Measurements from ENCODE around the gene CD247. TPM values are rescaled to one million over a fixed set of nuclear protein-coding genes. Genes with fewer than 3 reads are reported as not detected.
A peak's percentile ranks its signal among the peaks of the same experiment; 100 is the strongest.

Gene CD247
- total and polyA plus RNA-seq, 9 of the 15 experiments (the other 6 are each of a cell fraction or from before 2014, with no cell fraction given) = 0.08 to 0.42 (median 0.28) TPM; not detected in 5

GRCh38 chr1:167387251-167387910 is 130.9 kb downstream of the CD247 start (continued):
- TF ChIP-seq CREB3 (tag; conservative IDR thresholded peaks at IDR 0.05; ENCODE audit: low read depth) (peak; percentile 69; the same call in 1 of the 2 replicates), NFE2L1 (tag; IDR thresholded peaks at IDR 0.05; ENCODE audit: borderline replicate concordance, low read depth) (peak; percentile 47; the same call in 1 of the 2 replicates), MTA3 (IDR thresholded peaks at IDR 0.05; ENCODE audit: borderline replicate concordance) (0 out of 2 replicates have a peak, but pooled peaks have one; percentile 18), PURB (CRISPR knock-in tag; IDR thresholded peaks at IDR 0.05; ENCODE audit: low read depth) (no peak), SMARCA4 (IDR thresholded peaks at IDR 0.05) (0 out of 2 replicates have a peak, but pooled peaks have one; percentile 35), PKNOX1 (IDR thresholded peaks at IDR 0.05) (peak; percentile 35; the same call in 1 of the 2 replicates), JUND (IDR thresholded peaks at IDR 0.05; ENCODE audit: borderline replicate concordance, low read depth, low read length) (no peak), JUND (tag; IDR thresholded peaks at IDR 0.05; ENCODE audit: borderline replicate concordance, low read depth, low read length) (0 out of 3 replicates have a peak, but pooled peaks have one; percentile 16), SAP30 (IDR thresholded peaks at IDR 0.05; ENCODE audit: borderline replicate concordance, insufficient read depth, low read depth, low read length, poor library complexity, severe bottlenecking) (no peak), EP400 (IDR thresholded peaks at IDR 0.05) (peak; percentile 17; the same call in 1 of the 2 replicates), MAFF (IDR thresholded peaks at IDR 0.05; ENCODE audit: low read length) (peak; percentile 93), ZNF316 (IDR thresholded peaks at IDR 0.05) (peak; percentile 99)
- TF ChIP-seq, protein P1, sequence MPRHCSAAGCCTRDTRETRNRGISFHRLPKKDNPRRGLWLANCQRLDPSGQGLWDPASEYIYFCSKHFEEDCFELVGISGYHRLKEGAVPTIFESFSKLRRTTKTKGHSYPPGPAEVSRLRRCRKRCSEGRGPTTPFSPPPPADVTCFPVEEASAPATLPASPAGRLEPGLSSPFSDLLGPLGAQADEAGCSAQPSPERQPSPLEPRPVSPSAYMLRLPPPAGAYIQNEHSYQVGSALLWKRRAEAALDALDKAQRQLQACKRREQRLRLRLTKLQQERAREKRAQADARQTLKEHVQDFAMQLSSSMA (CRISPR knock-in tag; IDR thresholded peaks at IDR 0.05) = no peak
- TF ChIP-seq, protein P2, sequence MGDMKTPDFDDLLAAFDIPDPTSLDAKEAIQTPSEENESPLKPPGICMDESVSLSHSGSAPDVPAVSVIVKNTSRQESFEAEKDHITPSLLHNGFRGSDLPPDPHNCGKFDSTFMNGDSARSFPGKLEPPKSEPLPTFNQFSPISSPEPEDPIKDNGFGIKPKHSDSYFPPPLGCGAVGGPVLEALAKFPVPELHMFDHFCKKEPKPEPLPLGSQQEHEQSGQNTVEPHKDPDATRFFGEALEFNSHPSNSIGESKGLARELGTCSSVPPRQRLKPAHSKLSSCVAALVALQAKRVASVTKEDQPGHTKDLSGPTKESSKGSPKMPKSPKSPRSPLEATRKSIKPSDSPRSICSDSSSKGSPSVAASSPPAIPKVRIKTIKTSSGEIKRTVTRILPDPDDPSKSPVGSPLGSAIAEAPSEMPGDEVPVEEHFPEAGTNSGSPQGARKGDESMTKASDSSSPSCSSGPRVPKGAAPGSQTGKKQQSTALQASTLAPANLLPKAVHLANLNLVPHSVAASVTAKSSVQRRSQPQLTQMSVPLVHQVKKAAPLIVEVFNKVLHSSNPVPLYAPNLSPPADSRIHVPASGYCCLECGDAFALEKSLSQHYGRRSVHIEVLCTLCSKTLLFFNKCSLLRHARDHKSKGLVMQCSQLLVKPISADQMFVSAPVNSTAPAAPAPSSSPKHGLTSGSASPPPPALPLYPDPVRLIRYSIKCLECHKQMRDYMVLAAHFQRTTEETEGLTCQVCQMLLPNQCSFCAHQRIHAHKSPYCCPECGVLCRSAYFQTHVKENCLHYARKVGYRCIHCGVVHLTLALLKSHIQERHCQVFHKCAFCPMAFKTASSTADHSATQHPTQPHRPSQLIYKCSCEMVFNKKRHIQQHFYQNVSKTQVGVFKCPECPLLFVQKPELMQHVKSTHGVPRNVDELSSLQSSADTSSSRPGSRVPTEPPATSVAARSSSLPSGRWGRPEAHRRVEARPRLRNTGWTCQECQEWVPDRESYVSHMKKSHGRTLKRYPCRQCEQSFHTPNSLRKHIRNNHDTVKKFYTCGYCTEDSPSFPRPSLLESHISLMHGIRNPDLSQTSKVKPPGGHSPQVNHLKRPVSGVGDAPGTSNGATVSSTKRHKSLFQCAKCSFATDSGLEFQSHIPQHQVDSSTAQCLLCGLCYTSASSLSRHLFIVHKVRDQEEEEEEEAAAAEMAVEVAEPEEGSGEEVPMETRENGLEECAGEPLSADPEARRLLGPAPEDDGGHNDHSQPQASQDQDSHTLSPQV (IDR thresholded peaks at IDR 0.05) = peak; percentile 86
- TF ChIP-seq, protein P3, sequence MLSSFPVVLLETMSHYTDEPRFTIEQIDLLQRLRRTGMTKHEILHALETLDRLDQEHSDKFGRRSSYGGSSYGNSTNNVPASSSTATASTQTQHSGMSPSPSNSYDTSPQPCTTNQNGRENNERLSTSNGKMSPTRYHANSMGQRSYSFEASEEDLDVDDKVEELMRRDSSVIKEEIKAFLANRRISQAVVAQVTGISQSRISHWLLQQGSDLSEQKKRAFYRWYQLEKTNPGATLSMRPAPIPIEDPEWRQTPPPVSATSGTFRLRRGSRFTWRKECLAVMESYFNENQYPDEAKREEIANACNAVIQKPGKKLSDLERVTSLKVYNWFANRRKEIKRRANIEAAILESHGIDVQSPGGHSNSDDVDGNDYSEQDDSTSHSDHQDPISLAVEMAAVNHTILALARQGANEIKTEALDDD (IDR thresholded peaks at IDR 0.05) = peak; percentile 32; the same call in 1 of the 2 replicates
- TF ChIP-seq, protein P4, sequence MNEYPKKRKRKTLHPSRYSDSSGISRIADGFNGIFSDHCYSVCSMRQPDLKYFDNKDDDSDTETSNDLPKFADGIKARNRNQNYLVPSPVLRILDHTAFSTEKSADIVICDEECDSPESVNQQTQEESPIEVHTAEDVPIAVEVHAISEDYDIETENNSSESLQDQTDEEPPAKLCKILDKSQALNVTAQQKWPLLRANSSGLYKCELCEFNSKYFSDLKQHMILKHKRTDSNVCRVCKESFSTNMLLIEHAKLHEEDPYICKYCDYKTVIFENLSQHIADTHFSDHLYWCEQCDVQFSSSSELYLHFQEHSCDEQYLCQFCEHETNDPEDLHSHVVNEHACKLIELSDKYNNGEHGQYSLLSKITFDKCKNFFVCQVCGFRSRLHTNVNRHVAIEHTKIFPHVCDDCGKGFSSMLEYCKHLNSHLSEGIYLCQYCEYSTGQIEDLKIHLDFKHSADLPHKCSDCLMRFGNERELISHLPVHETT (CRISPR knock-in tag; conservative IDR thresholded peaks at IDR 0.05 in 1 of 2, IDR thresholded peaks at IDR 0.05 in 1 of 2) = 0 out of 4 replicates have a peak, but pooled peaks of 1 of the 2 experiments have one; percentile 33
